Smooth muscle cell (in vitro differentiated cells): Measurements from ENCODE around the gene ZNF407. TPM values are rescaled to one million over a fixed set of nuclear protein-coding genes. Genes with fewer than 3 reads are reported as not detected.
A peak's percentile ranks its signal among the peaks of the same experiment; 100 is the strongest.

ENCODE experiments used
- DNase-seq: peaks from one replicate; lab custom pipeline; 2025; ENCODE audit not compliant: unreplicated experiment; lab: John Stamatoyannopoulos, UW
- H2AFZ ChIP-seq: fragments of 200-600 bp; sonication (generic); 2 replicates; pipeline ENCODE4 v1.6.0; 2016; ENCODE audit warnings: antibody characterized with exemption, low read depth, mild to moderate bottlenecking
- H3F3A ChIP-seq: fragments of 200-600 bp; sonication (generic); 2 replicates; pipeline ENCODE4 v1.6.0; 2017; ENCODE audit warnings: antibody characterized with exemption, low read depth
- H3K27ac ChIP-seq: fragments of 200-600 bp; sonication (generic); 2 replicates; pipeline ENCODE4 v1.5.1; 2016; ENCODE audit warnings: low read depth, mild to moderate bottlenecking
- H3K27me3 ChIP-seq: fragments of 200-600 bp; sonication (generic); 2 replicates; pipeline ENCODE4 v1.6.1; 2016; ENCODE audit warnings: low read depth, mild to moderate bottlenecking
- H3K36me3 ChIP-seq: fragments of 200-600 bp; sonication (generic); 2 replicates; pipeline ENCODE4 v1.5.1; 2016; ENCODE audit warnings: low read depth
- H3K4me1 ChIP-seq: fragments of 200-600 bp; sonication (generic); 2 replicates; pipeline ENCODE4 v1.5.1; 2016; ENCODE audit warnings: low read depth
- H3K4me2 ChIP-seq: fragments of 200-600 bp; sonication (generic); 2 replicates; pipeline ENCODE4 v1.6.0; 2016; ENCODE audit warnings: mild to moderate bottlenecking
- H3K4me3 ChIP-seq: fragments of 200-600 bp; sonication (generic); 2 replicates; pipeline ENCODE4 v1.5.1; 2016; ENCODE audit warnings: mild to moderate bottlenecking
- H3K79me2 ChIP-seq: fragments of 200-600 bp; sonication (generic); 2 replicates; pipeline ENCODE4 v1.6.0; 2016; ENCODE audit warnings: low read depth, mild to moderate bottlenecking
- H3K9ac ChIP-seq: fragments of 200-600 bp; sonication (generic); 2 replicates; pipeline ENCODE4 v1.6.0; 2016; ENCODE audit warnings: low read depth
- H3K9me3 ChIP-seq: fragments of 200-600 bp; sonication (generic); replicated peaks from 2 replicates; pipeline ENCODE4 v1.5.1; 2016; ENCODE audit warnings: low read depth
- H4K20me1 ChIP-seq: fragments of 200-600 bp; sonication (generic); 2 replicates; pipeline ENCODE4 v1.6.0; 2016; ENCODE audit warnings: low read depth
- CTCF ChIP-seq: fragments of 200-600 bp; sonication (generic); IDR thresholded peaks from 2 replicates; pipeline ENCODE4 v1.5.1; 2017; ENCODE audit warnings: borderline replicate concordance, mild to moderate bottlenecking, antibody characterized with exemption; ENCODE audit not compliant: insufficient read depth, poor library complexity, severe bottlenecking
- WGBS: methylation state at CpG from one replicate; pipeline ENCODE4 v1.1.7; 2016; ENCODE audit warnings: low lambda C conversion rate; 5-methylcytosine and 5-hydroxymethylcytosine counted together
- polyA plus RNA-seq: library from polyadenylated mRNA; unstranded; fragments of >200 nt; fragmentation: Nextera tagmentation; extraction: Ambion mirVana; gene quantifications from 2 replicates; pipeline ENCODE4 v1.2.1, GENCODE V29; 2016
- total RNA-seq: library from RNA; depleted of rRNA; stranded (reverse); fragments of >200 nt; gene quantifications from 2 replicates; pipeline ENCODE4 v1.2.3, GENCODE V29; 2014

The ZNF407 gene
- total and polyA plus RNA-seq, 2 experiments from 2014 or later: 4.5 to 11.5 TPM

GRCh38 chr18:74638210-74638609 is 40.5 kb downstream of the ZNF407 start:
- peak overlapping the region; percentile 2 for H3K4me3 ChIP-seq
- no peak for TF ChIP-seq CTCF
- H3K36me3 ChIP-seq: no peaks in the 10 kb centered on the region
- H3K27ac ChIP-seq: peak overlapping the region; percentile 63
- WGBS: 26% methylated on average over 3 of the region's 3 CpGs
- no peak for DNase-seq
- no peak overlapping the region for H3K9ac ChIP-seq
- H4K20me1 ChIP-seq: no peaks in the 10 kb centered on the region
- no peak overlapping the region for H2AFZ ChIP-seq
- no peaks in the 10 kb centered on the region for H3K79me2 ChIP-seq
- no peaks in the 10 kb centered on the region for H3K27me3 ChIP-seq
- peaks cover 7% of the 10 kb centered on the region for H3F3A ChIP-seq
- peak overlapping the region; percentile 78 for H3K4me2 ChIP-seq
- H3K9me3 ChIP-seq: no peaks in the 10 kb centered on the region
- H3K4me1 ChIP-seq: no peaks in the 10 kb centered on the region

GRCh38 chr18:74644713-74645112 is 47.0 kb downstream of the ZNF407 start:
- no peak overlapping the region for H3K4me2 ChIP-seq
- no peaks in the 10 kb centered on the region for H3K4me1 ChIP-seq
- H3K9me3 ChIP-seq: no peaks in the 10 kb centered on the region
- TF ChIP-seq CTCF: no peak
- no peak for DNase-seq
- no peaks in the 10 kb centered on the region for H3K36me3 ChIP-seq
- no peak overlapping the region for H3K9ac ChIP-seq
- no peaks in the 10 kb centered on the region for H4K20me1 ChIP-seq
- H3K27ac ChIP-seq: no peak overlapping the region
- no peaks in the 10 kb centered on the region for H3K27me3 ChIP-seq
- no peaks in the 10 kb centered on the region for H3K79me2 ChIP-seq
- no peak overlapping the region for H3K4me3 ChIP-seq
- H2AFZ ChIP-seq: no peak overlapping the region
- H3F3A ChIP-seq: no peaks in the 10 kb centered on the region

DNA sequence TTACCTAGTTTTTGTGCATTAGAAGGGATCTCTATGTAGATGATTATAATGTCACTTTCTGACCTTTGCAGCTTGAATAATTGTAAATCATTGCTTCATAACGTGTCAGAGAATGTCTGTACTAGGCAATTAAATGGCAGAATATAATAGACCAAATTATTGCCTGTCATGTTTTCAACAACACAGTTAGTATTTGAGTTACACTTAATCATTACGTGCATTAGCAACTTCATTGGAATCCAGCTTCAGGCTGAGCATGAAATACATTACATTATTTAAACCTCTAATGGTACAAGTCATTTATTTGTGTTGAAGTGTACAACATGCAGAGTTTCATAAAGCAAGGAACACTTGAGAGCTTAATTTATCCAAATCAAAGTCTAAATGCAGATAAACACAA is 48.0 kb downstream of the ZNF407 start:
- H3K79me2 ChIP-seq: no peaks in the 10 kb centered on the region
- H3K4me3 ChIP-seq: no peak overlapping the region
- no peaks in the 10 kb centered on the region for H4K20me1 ChIP-seq
- H3F3A ChIP-seq: no peaks in the 10 kb centered on the region
- no peak overlapping the region for H3K4me2 ChIP-seq
- H3K27ac ChIP-seq: no peak overlapping the region
- no peak overlapping the region for H2AFZ ChIP-seq
- H3K27me3 ChIP-seq: no peaks in the 10 kb centered on the region
- 86% methylated on average over 2 of the region's 2 CpGs for WGBS
- no peaks in the 10 kb centered on the region for H3K9me3 ChIP-seq
- no peaks in the 10 kb centered on the region for H3K36me3 ChIP-seq
- H3K9ac ChIP-seq: no peak overlapping the region
- no peak for DNase-seq
- H3K4me1 ChIP-seq: no peaks in the 10 kb centered on the region
- TF ChIP-seq CTCF: no peak

GRCh38 chr18:74651327-74652128 is 53.9 kb downstream of the ZNF407 start:
- Histone ChIP-seq H3K27ac (no peak overlapping the region), H3K36me3 (no peaks in the 10 kb centered on the region), H3K9ac (no peak overlapping the region), H3K9me3 (no peaks in the 10 kb centered on the region), H3K4me2 (no peak overlapping the region), H3K4me3 (no peak overlapping the region), H3K79me2 (no peaks in the 10 kb centered on the region), H3K4me1 (no peaks in the 10 kb centered on the region), H3K27me3 (no peaks in the 10 kb centered on the region), H2AFZ (no peak overlapping the region), H4K20me1 (no peaks in the 10 kb centered on the region), H3F3A (no peaks in the 10 kb centered on the region)
- TF ChIP-seq CTCF: no peak
- DNase-seq: no peak
- 93% methylated on average over 8 of the region's 8 CpGs for WGBS
